ENCODE measurements around the gene COPS7A. TPM values are rescaled to one million over a fixed set of nuclear protein-coding genes. Genes with fewer than 3 reads are reported as not detected.

COPS7A gene
- total RNA-seq, 3 donors from 2014 or later: 46.5 to 54.4 (median 48.1) TPM

- Mint-ChIP-seq H3K4me1 (ENCODE audit: low read depth) (peaks cover 69% of the 10 kb centered on the region), H3K27me3 (ENCODE audit: low read depth) (peaks cover 25% of the 10 kb centered on the region), H3K36me3 (ENCODE audit: insufficient read depth) (peaks cover 8% of the 10 kb centered on the region), H3K9me3 (no peaks in the 10 kb centered on the region), H3K4me3 (peak overlapping the region; percentile 83)
- DNase-seq: no peak
- ATAC-seq: peak; percentile 15 to 23
Measured at GRCh38 chr12:6774499-6775062, 50.7 kb downstream of the COPS7A start.

DNA sequence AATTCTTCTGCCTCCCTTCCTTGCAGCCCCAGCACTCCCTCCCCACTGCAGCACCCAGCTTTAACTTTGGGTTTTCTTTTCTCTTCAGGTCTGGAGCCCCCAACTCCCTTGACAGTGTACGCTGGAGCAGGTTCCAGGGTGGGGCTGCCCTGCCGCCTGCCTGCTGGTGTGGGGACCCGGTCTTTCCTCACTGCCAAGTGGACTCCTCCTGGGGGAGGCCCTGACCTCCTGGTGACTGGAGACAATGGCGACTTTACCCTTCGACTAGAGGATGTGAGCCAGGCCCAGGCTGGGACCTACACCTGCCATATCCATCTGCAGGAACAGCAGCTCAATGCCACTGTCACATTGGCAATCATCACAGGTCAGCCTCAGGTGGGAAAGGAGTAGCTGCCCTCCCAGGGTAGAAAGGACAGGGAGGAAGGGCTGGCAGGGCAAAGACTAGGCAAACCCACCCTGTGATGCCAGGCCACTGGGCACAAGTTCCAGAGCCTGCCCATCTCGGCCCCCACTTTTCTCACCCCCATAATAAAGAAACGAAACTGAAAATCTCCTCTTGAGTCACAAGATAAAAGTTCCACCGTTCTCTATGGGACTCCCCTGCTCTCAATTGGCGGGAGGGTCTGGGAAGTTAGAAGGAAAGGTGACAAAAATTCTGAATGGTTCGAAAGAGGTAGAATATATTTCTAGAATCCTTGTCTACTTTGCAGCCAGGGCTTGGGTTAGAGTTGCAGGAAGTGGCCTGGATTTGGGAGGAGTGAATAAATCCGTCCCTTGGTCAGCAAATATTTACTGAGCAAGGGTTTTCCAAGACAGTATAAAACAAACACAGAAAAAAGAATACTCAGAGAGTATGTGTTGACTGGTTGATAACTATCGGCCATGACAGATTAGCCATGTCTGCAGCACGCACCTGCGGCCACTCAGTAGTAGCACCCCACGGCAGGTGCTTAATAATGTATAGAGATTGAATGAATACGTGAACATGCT, 51.6 kb downstream of the COPS7A start:
- DNase-seq (no peak), ATAC-seq (no peak)
- H3K27me3 Mint-ChIP-seq (ENCODE audit: low read depth): peaks cover 25% of the 10 kb centered on the region
- H3K36me3 Mint-ChIP-seq (ENCODE audit: insufficient read depth): peaks cover 8% of the 10 kb centered on the region
- peak overlapping the region; percentile 83 for H3K4me3 Mint-ChIP-seq
- H3K4me1 Mint-ChIP-seq (ENCODE audit: low read depth): peaks cover 76% of the 10 kb centered on the region
- no peaks in the 10 kb centered on the region for H3K9me3 Mint-ChIP-seq

- Mint-ChIP-seq H3K4me1 (ENCODE audit: low read depth) (peaks cover 70% of the 10 kb centered on the region), H3K36me3 (ENCODE audit: insufficient read depth) (peaks cover 6% of the 10 kb centered on the region), H3K27me3 (ENCODE audit: low read depth) (peaks cover 21% of the 10 kb centered on the region), H3K4me3 (no peak overlapping the region), H3K9me3 (no peaks in the 10 kb centered on the region)
- DNase-seq (no peak), ATAC-seq (no peak)
Measured at GRCh38 chr12:6777386-6777785, 53.5 kb downstream of the COPS7A start.

DNA sequence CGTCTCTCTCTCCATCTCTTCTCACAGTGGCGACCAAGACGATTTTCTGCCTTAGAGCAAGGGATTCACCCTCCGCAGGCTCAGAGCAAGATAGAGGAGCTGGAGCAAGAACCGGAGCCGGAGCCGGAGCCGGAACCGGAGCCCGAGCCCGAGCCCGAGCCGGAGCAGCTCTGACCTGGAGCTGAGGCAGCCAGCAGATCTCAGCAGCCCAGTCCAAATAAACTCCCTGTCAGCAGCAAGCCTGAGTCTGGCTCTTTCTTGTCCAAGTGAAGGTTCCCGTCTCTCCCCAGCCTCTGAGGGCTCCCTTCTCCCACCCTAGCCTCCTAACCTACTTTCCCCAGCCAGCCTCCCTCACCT, 54.3 kb downstream of the COPS7A start:
- no peaks in the 10 kb centered on the region for H3K9me3 Mint-ChIP-seq
- DNase-seq (no peak), ATAC-seq (no peak)
- peaks cover 20% of the 10 kb centered on the region for H3K27me3 Mint-ChIP-seq (ENCODE audit: low read depth)
- peak overlapping the region; percentile 83 for H3K4me3 Mint-ChIP-seq
- H3K4me1 Mint-ChIP-seq (ENCODE audit: low read depth): peaks cover 68% of the 10 kb centered on the region
- H3K36me3 Mint-ChIP-seq (ENCODE audit: insufficient read depth): peaks cover 6% of the 10 kb centered on the region

- H3K4me3 Mint-ChIP-seq: peak overlapping the region; percentile 83
- peak; percentile 74 to 78 for ATAC-seq
- peaks cover 6% of the 10 kb centered on the region for H3K36me3 Mint-ChIP-seq (ENCODE audit: insufficient read depth)
- H3K9me3 Mint-ChIP-seq: no peaks in the 10 kb centered on the region
- peaks cover 18% of the 10 kb centered on the region for H3K27me3 Mint-ChIP-seq (ENCODE audit: low read depth)
- H3K4me1 Mint-ChIP-seq (ENCODE audit: low read depth): peaks cover 72% of the 10 kb centered on the region
- peak; percentile 84 for DNase-seq
Measured at GRCh38 chr12:6778574-6779550, 55.0 kb downstream of the COPS7A start.

DNA sequence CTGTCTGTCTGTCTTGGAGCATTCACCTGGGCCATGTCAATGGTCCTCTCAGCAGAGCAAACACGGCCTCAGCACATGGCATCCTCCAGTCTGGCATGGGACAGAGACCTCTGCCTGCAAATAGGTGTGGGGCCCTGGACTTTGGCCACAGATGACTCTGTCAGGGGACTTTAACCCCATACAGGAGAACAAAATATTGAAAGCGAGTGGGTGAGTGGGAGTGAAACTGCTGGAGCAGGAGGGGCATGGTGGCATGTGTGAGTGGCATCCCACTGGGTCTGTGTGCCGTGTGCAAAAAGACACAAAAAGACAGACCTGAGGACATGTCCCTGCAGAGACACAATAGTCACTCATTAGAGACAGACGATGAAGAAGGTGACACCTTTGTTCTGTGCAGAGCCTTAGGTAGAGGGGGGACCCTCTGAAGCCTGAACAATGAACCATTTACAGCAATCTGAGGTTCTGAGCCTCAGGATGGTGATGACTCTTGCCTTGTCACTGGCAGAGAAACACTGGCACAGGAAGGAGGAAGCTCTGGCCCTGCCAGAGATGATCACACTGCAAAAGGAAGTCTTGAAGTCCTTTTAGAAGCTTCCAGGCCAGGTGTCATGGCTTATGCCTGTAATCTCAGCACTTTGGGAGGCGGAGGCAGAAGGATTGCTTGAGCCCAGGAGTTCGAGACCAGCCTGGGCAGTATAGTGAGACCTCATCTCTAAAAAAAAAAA, 56.0 kb downstream of the COPS7A start:
- ATAC-seq (no peak), DNase-seq (no peak)
- Mint-ChIP-seq H3K27me3 (ENCODE audit: low read depth) (peaks cover 10% of the 10 kb centered on the region), H3K4me1 (ENCODE audit: low read depth) (peaks cover 70% of the 10 kb centered on the region), H3K9me3 (no peaks in the 10 kb centered on the region), H3K4me3 (peak overlapping the region; percentile 35), H3K36me3 (ENCODE audit: insufficient read depth) (peaks cover 1% of the 10 kb centered on the region)

GRCh38 chr12:6780573-6780972, 56.7 kb downstream of the COPS7A start:
- Mint-ChIP-seq H3K9me3 (no peaks in the 10 kb centered on the region), H3K4me3 (no peak overlapping the region), H3K4me1 (ENCODE audit: low read depth) (peaks cover 66% of the 10 kb centered on the region), H3K36me3 (ENCODE audit: insufficient read depth) (no peaks in the 10 kb centered on the region), H3K27me3 (ENCODE audit: low read depth) (peaks cover 5% of the 10 kb centered on the region)
- DNase-seq (no peak), ATAC-seq (peak; percentile 46 to 55)

Other genes starting within 250 kb of the COPS7A start
- 100 to 1,000 TPM; 249 to 262 (median 256) TPM for gene MRPL51, start 230.8 kb upstream of the COPS7A start, total RNA-seq
- gene NCAPD2, start 229.9 kb upstream of the COPS7A start, total RNA-seq: 10 to 100 TPM; 29.8 to 36.1 (median 32.9) TPM
- gene GAPDH, start 189.5 kb upstream of the COPS7A start, total RNA-seq: 1,000 to 10,000 TPM; 4,635 to 5,387 (median 5,019) TPM
- 10 to 100 TPM in 1 of 3 donors, 1 to 10 TPM in 2; 8.5 to 10.2 (median 9.8) TPM for gene IFFO1, start 168.0 kb upstream of the COPS7A start, total RNA-seq
- 100 to 1,000 TPM; 267 to 300 (median 270) TPM for gene NOP2, start 155.8 kb upstream of the COPS7A start, total RNA-seq
- 100 to 1,000 TPM; 311 to 336 (median 332) TPM for gene CHD4, start 116.7 kb upstream of the COPS7A start, total RNA-seq
- 1 to 10 TPM; 3.8 to 5.5 (median 5.1) TPM for gene LPAR5, start 88.1 kb upstream of the COPS7A start, total RNA-seq
- 1 to 10 TPM in 1 of 3 donors, under 1 TPM in 2; 0.65 to 1.3 (median 0.71) TPM for gene ACRBP, start 76.6 kb upstream of the COPS7A start, total RNA-seq
- gene ING4, start 60.9 kb upstream of the COPS7A start, total RNA-seq: 1 to 10 TPM; 5.9 to 7.5 (median 6.9) TPM
- 10 to 100 TPM; 59.7 to 70.2 (median 63.3) TPM for gene ZNF384, start 34.7 kb upstream of the COPS7A start, total RNA-seq
- under 1 TPM; 0.20 to 0.57 (median 0.40) TPM for gene PIANP, start 23.2 kb upstream of the COPS7A start, total RNA-seq
- 100 to 1,000 TPM; 185 to 199 (median 189) TPM for gene MLF2, start 29.1 kb downstream of the COPS7A start, total RNA-seq
- gene PTMS, start 42.3 kb downstream of the COPS7A start, total RNA-seq: 10 to 100 TPM; 26.3 to 32.6 (median 29.4) TPM
- 100 to 1,000 TPM in 1 of 3 donors, 10 to 100 TPM in 2; 71.1 to 125 (median 86.4) TPM for gene LAG3, start 48.5 kb downstream of the COPS7A start, total RNA-seq
- 10 to 100 TPM; 42.0 to 76.9 (median 51.4) TPM for gene CD4, start 65.5 kb downstream of the COPS7A start, total RNA-seq
- gene GPR162, start 97.8 kb downstream of the COPS7A start, total RNA-seq: under 1 TPM in 2 of 3 donors, not detected in 1; 0.08 to 0.38 TPM
- gene P3H3, start 104.4 kb downstream of the COPS7A start, total RNA-seq: under 1 TPM; 0.63 to 0.98 (median 0.83) TPM
- gene GNB3, start 116.9 kb downstream of the COPS7A start, total RNA-seq: under 1 TPM; 0.13 to 0.90 (median 0.38) TPM
- gene CDCA3, start 127.2 kb downstream of the COPS7A start, total RNA-seq: 1 to 10 TPM; 1.7 to 4.0 (median 3.1) TPM
- 100 to 1,000 TPM; 169 to 192 (median 176) TPM for gene USP5, start 128.1 kb downstream of the COPS7A start, total RNA-seq
- 1,000 to 10,000 TPM; 1,135 to 1,217 (median 1,169) TPM for gene TPI1, start 143.5 kb downstream of the COPS7A start, total RNA-seq
- 1 to 10 TPM; 5.6 to 8.5 (median 6.7) TPM for gene SPSB2, start 149.3 kb downstream of the COPS7A start, total RNA-seq
- gene LRRC23, start 180.8 kb downstream of the COPS7A start, total RNA-seq: 1 to 10 TPM; 2.1 to 3.0 (median 3.0) TPM
- gene ENO2, start 190.5 kb downstream of the COPS7A start, total RNA-seq: 10 to 100 TPM; 83.5 to 97.4 (median 85.2) TPM
- 10 to 100 TPM; 65.8 to 73.9 (median 70.7) TPM for gene ATN1, start 203.9 kb downstream of the COPS7A start, total RNA-seq
- gene RNU7-1, start 219.8 kb downstream of the COPS7A start, total RNA-seq: not detected
- 100 to 1,000 TPM; 180 to 190 (median 184) TPM for gene C12orf57, start 220.0 kb downstream of the COPS7A start, total RNA-seq
- gene PTPN6, start 227.3 kb downstream of the COPS7A start, total RNA-seq: 100 to 1,000 TPM; 309 to 404 (median 401) TPM
- 100 to 1,000 TPM; 619 to 718 (median 635) TPM for gene PHB2, start 246.6 kb downstream of the COPS7A start, total RNA-seq
- 100 to 1,000 TPM; 215 to 254 (median 223) TPM for gene EMG1, start 246.9 kb downstream of the COPS7A start, total RNA-seq

All from activated T-cell treated with anti-CD3 and anti-CD28 coated beads, Interleukin-2, amount 50 U/mL, for 4 hours (primary cell).